ENCODE measurements around the gene PXK.

PXK gene

DNA sequence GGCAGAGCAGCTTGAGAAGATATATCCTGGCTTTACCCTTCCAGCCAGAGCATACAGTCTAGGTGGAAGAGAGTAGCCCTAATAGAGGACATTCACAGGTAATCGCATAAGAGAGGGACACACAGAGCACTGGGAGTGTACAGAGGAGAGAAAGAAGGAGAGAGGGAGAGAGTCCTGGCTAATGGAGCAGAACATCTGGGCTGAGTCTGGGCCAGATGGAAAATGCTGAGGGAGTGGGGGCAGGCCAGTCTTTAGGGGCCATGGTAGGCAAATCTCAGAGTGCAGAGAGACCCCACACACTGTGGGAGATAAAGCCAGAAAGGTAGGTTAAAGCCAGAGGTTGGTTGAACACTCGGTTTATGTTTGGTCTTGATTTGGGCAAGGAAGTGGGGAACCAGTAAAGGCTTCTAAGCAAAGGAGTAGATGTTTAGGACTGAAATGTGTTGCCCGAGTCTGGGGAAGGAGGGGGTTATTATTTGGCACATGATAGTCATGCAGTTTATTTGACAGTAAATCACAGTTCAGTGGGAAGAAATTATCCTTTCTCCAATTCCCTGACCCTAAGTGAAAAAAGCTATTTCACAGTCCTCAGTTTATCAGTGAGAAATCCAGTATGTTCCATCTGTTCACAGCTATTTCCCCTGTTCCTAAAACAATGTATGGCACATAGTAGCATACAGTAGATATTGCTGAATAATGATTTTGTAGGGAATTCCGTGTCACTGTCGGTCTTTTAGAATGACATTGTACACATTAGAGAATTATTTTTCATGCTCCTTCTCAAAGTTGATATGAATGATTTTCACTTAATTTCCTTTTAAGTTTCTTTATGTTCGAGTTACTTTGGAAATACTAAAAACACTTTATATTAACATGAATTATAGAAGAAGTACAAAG lies 55.2 kb downstream of the PXK start:
- TF ChIP-seq, protein P1, sequence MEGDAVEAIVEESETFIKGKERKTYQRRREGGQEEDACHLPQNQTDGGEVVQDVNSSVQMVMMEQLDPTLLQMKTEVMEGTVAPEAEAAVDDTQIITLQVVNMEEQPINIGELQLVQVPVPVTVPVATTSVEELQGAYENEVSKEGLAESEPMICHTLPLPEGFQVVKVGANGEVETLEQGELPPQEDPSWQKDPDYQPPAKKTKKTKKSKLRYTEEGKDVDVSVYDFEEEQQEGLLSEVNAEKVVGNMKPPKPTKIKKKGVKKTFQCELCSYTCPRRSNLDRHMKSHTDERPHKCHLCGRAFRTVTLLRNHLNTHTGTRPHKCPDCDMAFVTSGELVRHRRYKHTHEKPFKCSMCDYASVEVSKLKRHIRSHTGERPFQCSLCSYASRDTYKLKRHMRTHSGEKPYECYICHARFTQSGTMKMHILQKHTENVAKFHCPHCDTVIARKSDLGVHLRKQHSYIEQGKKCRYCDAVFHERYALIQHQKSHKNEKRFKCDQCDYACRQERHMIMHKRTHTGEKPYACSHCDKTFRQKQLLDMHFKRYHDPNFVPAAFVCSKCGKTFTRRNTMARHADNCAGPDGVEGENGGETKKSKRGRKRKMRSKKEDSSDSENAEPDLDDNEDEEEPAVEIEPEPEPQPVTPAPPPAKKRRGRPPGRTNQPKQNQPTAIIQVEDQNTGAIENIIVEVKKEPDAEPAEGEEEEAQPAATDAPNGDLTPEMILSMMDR (IDR thresholded peaks at IDR 0.05; ENCODE audit: low read depth, low read length, missing control alignments), result no peak
- H3K4me3 ChIP-seq (ENCODE audit: low read depth, low read length), result no peak overlapping the region
- no peak for DNase-seq (ENCODE audit: low read depth)

DNA sequence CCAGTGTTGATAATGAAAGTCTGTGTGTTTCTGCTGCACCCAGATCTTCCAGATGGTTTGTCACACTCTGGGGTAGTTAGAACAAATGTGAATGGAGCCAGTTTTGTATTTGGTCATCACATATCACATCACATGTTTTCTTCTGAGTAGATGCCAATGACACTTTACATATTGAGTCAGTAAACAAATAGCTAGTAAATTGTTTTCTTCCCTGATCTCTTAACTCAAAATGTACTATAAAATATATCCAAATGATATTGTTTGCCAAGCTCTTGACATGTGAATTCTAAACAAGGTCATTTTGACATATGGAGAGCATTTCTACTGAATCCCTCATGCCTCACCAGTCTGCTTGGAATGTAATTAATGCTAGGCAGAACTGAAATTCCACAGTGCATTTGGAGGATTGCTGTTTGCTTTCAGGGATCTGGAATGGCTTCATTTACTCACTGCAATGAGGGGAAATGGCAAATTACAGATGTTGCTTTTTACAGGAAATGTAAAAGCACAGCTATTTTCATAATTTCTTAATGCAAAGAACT lies 55.9 kb downstream of the PXK start:
- H3K4me3 ChIP-seq (ENCODE audit: low read depth, low read length), result no peak overlapping the region
- TF ChIP-seq, protein P1 (IDR thresholded peaks at IDR 0.05; ENCODE audit: low read depth, low read length, missing control alignments), result no peak
- DNase-seq (ENCODE audit: low read depth), result no peak

DNA sequence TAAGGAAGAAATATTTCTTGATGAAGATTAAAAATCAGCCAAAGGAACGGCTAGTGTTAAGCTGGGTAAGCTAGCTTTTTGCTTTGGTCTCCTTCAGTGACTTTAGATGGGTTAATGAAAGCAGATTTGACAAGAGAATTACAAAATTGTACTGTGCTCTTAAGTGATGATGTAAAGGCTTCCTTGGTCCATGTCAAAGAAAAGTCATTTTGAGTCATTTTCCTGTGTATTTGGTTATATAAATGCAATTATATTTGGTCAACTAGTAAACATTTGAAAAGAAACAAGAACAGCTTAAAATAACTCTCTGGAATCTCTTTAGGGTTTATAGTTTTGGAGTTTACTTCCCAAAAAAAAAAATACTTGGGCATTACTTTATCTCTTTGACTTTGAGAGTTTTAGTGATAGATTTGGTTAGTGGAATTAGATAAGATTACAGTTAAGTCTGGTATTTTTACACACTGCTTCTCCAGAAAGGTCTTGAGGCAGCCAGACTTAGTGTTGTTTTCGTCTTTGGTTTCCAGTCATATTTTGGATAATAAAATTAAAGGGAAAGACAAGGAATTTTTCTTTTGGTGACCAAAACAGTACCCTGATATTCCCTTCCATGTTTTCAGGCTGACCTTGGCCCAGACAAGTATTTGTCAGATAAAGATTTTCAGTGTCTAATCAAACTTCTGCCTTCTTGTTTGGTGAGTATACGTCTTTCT lies 58.6 kb downstream of the PXK start:
- H3K4me3 ChIP-seq (ENCODE audit: low read depth, low read length), result no peak overlapping the region
- no peak for DNase-seq (ENCODE audit: low read depth)
- TF ChIP-seq, protein P1 (IDR thresholded peaks at IDR 0.05; ENCODE audit: low read depth, low read length, missing control alignments), result no peak

DNA sequence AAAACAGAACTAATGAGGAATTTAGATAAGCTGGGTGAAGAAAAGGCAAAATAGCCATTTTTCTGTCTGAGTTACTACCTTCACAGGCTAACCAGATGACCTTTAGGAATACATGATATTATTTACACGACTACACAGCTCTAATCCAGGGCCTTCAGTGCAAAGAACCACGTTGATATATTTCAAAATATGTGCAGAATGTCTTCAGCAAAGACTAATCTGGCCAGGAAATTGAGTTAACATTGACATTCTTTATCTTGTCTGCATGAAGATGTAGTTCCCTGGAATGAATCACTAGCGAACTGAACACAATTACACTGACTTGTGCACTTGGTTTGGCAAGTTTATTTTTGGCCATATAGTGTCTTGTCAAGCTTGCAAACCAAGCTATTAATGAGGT lies 59.5 kb downstream of the PXK start:
- H3K4me3 ChIP-seq (ENCODE audit: low read depth, low read length), result no peak overlapping the region
- TF ChIP-seq, protein P1 (IDR thresholded peaks at IDR 0.05; ENCODE audit: low read depth, low read length, missing control alignments), result no peak
- no peak for DNase-seq (ENCODE audit: low read depth)

DNA sequence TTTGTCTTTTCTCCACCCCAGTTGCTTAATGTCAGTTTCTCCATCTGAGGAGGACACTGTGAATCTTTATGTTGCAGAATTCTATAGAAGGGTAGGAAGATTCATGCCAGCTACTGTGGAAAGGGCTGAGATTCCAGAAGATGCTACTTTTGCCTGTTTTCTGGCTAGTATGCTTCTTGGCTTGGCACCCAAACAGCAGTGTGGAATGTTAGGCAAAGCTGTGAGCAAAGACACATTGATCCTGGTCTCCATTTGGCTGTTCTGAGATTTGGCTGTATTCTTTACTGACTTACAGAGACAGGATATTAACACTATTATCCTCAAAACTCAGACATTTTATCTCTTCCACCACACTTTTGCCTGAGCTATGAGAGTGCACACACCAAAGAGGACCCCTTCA lies 61.6 kb downstream of the PXK start:
- TF ChIP-seq, protein P1 (IDR thresholded peaks at IDR 0.05; ENCODE audit: low read depth, low read length, missing control alignments), result no peak
- no peak for DNase-seq (ENCODE audit: low read depth)
- no peak overlapping the region for H3K4me3 ChIP-seq (ENCODE audit: low read depth, low read length)

DNA sequence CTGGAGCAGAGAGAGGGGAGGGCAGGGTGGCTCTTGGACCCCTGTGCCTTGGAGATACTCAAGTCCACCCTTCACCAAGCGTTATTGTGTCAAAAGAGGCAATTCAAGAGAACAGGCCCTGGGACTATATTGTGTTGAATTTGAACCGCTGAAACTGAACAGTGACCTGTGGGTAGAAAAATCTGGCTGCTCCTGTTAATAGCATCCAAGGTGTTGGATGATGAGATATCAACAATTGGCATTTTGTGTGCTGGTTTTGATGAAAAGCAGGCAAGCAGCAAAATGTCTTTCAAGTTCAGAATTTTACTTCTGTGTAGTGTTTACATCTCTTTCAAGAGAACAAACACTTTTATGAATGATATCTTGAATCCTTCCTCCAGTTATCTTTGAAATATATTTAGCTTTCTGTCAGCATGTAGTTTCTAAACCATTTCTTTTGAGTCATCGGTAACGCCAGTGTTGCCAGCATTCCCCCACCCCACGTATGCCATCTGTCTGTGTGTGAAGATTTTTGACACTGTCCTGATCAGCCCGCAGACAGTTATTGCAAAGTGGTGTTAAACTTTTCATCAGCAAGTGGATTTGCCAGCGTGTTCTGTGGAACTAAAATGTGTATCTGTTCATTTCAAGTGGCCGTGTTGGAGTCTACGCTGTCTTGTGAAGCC lies 66.1 kb downstream of the PXK start:
- no peak overlapping the region for H3K4me3 ChIP-seq (ENCODE audit: low read depth, low read length)
- DNase-seq (ENCODE audit: low read depth), result no peak
- TF ChIP-seq, protein P1 (IDR thresholded peaks at IDR 0.05; ENCODE audit: low read depth, low read length, missing control alignments), result no peak
